Thyroid gland (tissue), 4 donors: ENCODE measurements around the gene DHX34. TPM values are rescaled to one million over a fixed set of nuclear protein-coding genes. Genes with fewer than 3 reads are reported as not detected.
"Not testable (repeated sequence)": the region's sequence is repeated elsewhere in the genome, so short reads cannot be mapped to it uniquely, and the experiment has no call there.

ENCODE experiments used
- DNase-seq, 2 donors: peaks; one replicate each; pipeline ENCODE4 v3.0.0-alpha.2; 2019
- H3K27ac ChIP-seq, 3 donors: fragments of 200-600 bp; sonication (generic); 1 replicate in 2 of 3; 2 replicates in 1 of 3; pipeline ENCODE4 v1.5.1; 2016 to 2019; ENCODE audit warnings: mild to moderate bottlenecking in 1 of 3, moderate library complexity in 1 of 3
- H3K27me3 ChIP-seq: fragments of 200-600 bp; sonication (generic); one replicate; pipeline ENCODE4 v1.5.1; 2019
- H3K36me3 ChIP-seq, 2 donors: fragments of 200-600 bp; sonication (generic); one replicate each; pipeline ENCODE4 v1.5.1; 2016 to 2019
- H3K4me1 ChIP-seq, 2 donors: fragments of 200-600 bp; sonication (generic); one replicate each; pipeline ENCODE4 v1.5.1; 2017 to 2019
- H3K4me3 ChIP-seq, 3 donors: fragments of 200-600 bp; sonication (generic); replicated peaks in 1 of 3; 1 replicate in 2 of 3; 2 replicates in 1 of 3; pipeline ENCODE4 v1.5.1; 2016; ENCODE audit warnings: mild to moderate bottlenecking in 1 of 3
- H3K9me3 ChIP-seq: fragments of 200-600 bp; sonication (generic); one replicate; pipeline ENCODE4 v1.5.1; 2017
- POLR2A ChIP-seq, 2 donors: fragments of 450-650 bp; IDR thresholded peaks; one replicate each; pipeline ENCODE4 v1.6.1; 2017; ENCODE audit warnings: antibody characterized with exemption in 2 of 2, mild to moderate bottlenecking in 2 of 2, moderate library complexity in 1 of 2
- WGBS, 2 donors: methylation state at CpG; one replicate each; pipeline ENCODE4 v1.1.5; 2017; 5-methylcytosine and 5-hydroxymethylcytosine counted together
- intact Hi-C: fragments of 100-400 bp; cut with DNase I; formaldehyde crosslinking; loops from one replicate; pipeline ENCODE4 v1.15.1; 2023
- total RNA-seq, 4 donors: library from RNA; depleted of rRNA; stranded (reverse); fragments of >200 nt; gene quantifications; one replicate each; pipeline ENCODE4 v1.2.3, GENCODE V29; 2016
- TF ChIP-seq, protein P1 (sequence below), 6 experiments: fragments of 200-600 bp in 3 of 6; fragments of 450-650 bp in 3 of 6; sonication (generic) in 3 of 6; IDR thresholded peaks; one replicate each; pipeline ENCODE4 v1.5.1; 2016 to 2019; ENCODE audit warnings: antibody characterized with exemption in 6 of 6, mild to moderate bottlenecking in 2 of 6, inconsistent platforms in 1 of 6, moderate library complexity in 1 of 6

The DHX34 gene
- total RNA-seq, 4 donors from 2014 or later: 15.2 to 20.1 (median 17.3) TPM

DNA sequence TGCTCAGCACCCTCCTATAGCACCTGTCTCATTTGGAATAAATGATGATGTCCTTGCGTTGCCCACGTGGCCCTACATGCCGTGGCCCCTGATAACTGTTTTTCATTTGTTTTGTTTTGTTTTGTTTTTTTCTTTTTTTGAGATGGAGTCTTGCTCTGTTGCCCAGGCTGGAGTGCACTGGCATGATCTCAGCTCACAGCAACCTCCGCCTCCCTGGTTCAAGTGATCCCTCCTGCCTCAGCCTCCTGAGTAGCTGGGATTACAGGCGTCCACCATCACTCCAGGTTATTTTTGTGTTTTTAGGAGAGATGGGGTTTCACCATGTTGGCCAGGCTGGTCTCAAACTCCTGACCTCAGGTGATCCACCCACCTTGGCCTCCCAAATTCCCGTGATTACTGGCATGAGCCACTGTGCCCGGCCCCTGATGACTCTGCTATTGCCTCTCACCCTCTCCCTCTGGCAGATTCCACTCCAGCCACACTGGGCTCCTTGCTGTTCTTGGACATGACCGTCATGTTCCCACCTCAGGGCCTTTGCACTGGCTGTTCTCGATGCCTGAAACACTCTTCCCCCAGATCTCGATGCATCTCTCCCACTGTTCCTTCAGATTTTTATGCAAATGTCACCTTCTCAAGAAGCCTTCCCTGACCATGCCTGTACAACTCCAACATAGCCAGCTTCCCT is 9.8 kb upstream of the DHX34 start:
- no peak for DNase-seq
- TF ChIP-seq POLR2A (IDR thresholded peaks at IDR 0.05): no peak
- TF ChIP-seq, protein P1, sequence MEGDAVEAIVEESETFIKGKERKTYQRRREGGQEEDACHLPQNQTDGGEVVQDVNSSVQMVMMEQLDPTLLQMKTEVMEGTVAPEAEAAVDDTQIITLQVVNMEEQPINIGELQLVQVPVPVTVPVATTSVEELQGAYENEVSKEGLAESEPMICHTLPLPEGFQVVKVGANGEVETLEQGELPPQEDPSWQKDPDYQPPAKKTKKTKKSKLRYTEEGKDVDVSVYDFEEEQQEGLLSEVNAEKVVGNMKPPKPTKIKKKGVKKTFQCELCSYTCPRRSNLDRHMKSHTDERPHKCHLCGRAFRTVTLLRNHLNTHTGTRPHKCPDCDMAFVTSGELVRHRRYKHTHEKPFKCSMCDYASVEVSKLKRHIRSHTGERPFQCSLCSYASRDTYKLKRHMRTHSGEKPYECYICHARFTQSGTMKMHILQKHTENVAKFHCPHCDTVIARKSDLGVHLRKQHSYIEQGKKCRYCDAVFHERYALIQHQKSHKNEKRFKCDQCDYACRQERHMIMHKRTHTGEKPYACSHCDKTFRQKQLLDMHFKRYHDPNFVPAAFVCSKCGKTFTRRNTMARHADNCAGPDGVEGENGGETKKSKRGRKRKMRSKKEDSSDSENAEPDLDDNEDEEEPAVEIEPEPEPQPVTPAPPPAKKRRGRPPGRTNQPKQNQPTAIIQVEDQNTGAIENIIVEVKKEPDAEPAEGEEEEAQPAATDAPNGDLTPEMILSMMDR (IDR thresholded peaks at IDR 0.05): no peak
- Histone ChIP-seq H3K36me3 (no peaks in the 10 kb centered on the region), H3K9me3 (no peaks in the 10 kb centered on the region), H3K4me3 (no peak overlapping the region), H3K27me3 (no peaks in the 10 kb centered on the region), H3K4me1 (peaks cover 0 to 6% of the 10 kb centered on the region in 2 donors), H3K27ac (no peak overlapping the region)
- intact Hi-C loops: no loop called here
- WGBS, 2 donors: 84 to 85% methylated on average over 10 of the region's 10 CpGs

DNA sequence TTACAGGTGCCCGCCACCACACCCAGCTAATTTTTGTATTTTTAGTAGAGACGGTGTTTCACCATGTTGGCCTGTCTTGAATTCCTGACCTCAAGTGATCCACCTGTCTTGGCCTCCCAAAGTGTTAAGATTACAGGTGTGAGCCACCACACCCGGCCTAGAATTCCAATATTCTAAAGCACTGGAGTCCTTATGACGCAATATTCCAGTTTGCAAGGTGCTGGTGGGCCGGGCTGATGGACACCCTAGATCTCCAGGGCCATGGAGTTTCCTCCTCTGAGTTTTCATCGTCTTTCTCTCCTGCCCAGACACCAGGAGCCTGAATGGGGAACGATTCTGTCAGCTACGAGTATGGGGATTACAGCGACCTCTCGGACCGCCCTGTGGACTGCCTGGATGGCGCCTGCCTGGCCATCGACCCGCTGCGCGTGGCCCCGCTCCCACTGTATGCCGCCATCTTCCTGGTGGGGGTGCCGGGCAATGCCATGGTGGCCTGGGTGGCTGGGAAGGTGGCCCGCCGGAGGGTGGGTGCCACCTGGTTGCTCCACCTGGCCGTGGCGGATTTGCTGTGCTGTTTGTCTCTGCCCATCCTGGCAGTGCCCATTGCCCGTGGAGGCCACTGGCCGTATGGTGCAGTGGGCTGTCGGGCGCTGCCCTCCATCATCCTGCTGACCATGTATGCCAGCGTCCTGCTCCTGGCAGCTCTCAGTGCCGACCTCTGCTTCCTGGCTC is 8.5 kb upstream of the DHX34 start:
- TF ChIP-seq POLR2A (IDR thresholded peaks at IDR 0.05): no peak
- TF ChIP-seq, protein P1 (IDR thresholded peaks at IDR 0.05): no peak
- Histone ChIP-seq H3K36me3 (no peaks in the 10 kb centered on the region), H3K27me3 (no peaks in the 10 kb centered on the region), H3K27ac (no peak overlapping the region), H3K9me3 (no peaks in the 10 kb centered on the region), H3K4me3 (no peak overlapping the region), H3K4me1 (peaks cover 0 to 6% of the 10 kb centered on the region in 2 donors)
- WGBS, 2 donors: 93 to 96% methylated on average over 26 to 29 of the region's 29 CpGs
- DNase-seq: no peak
- intact Hi-C loops: no loop called here

DNA sequence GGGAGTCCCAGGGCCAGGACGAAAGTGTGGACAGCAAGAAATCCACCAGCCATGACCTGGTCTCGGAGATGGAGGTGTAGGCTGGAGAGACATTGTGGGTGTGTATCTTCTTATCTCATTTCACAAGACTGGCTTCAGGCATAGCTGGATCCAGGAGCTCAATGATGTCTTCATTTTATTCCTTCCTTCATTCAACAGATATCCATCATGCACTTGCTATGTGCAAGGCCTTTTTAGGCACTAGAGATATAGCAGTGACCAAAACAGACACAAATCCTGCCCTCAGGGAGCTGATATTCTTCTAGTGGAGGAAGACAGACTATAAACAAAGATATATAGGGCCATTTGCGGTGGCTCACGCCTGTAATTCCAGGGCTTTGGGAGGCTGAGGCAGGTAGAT is 7.4 kb upstream of the DHX34 start:
- no peak for TF ChIP-seq POLR2A (IDR thresholded peaks at IDR 0.05)
- TF ChIP-seq, protein P1 (IDR thresholded peaks at IDR 0.05): no peak
- 95 to 96% methylated on average over 4 of the region's 4 CpGs for WGBS, 2 donors
- Histone ChIP-seq H3K9me3 (no peaks in the 10 kb centered on the region), H3K4me1 (peaks cover 0 to 2% of the 10 kb centered on the region in 2 donors), H3K36me3 (no peaks in the 10 kb centered on the region), H3K27me3 (no peaks in the 10 kb centered on the region), H3K27ac (no peak overlapping the region), H3K4me3 (no peak overlapping the region)
- DNase-seq: no peak
- intact Hi-C loops: no loop called here

DNA sequence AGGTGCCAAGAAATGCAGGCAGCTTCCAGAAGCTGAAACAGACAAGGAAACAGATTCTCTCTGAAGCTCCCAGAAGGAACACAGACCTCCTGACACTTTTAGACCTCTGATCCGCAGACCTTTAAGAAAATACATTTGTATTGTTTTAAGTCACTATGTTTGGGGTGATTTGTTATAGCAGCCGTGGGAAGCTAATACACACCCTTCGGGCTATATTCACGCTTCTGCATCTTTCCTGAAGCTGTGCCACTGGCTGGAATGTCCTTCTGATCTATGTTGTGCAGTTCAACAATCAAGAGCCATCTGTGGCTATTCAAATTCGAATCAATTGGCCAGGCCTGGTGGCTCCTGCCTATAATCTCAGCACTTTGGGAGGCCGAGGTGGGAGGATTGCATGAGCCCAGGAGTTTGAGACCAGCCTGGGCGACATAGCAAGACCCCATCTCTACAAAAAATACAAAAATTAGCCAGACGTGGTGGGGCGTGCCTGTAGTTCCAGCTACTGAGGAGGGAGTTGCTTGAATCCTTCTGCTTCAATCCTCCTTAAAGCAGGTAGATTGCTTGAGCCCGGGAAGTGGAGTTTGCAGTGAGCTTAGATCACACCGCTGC is 5.8 kb upstream of the DHX34 start:
- 86 to 88% methylated on average over 11 of the region's 11 CpGs for WGBS, 2 donors
- no peak for DNase-seq
- Histone ChIP-seq H3K27ac (no peak overlapping the region), H3K27me3 (no peaks in the 10 kb centered on the region), H3K4me1 (no peaks in the 10 kb centered on the region), H3K4me3 (no peak overlapping the region), H3K36me3 (no peaks in the 10 kb centered on the region), H3K9me3 (no peaks in the 10 kb centered on the region)
- TF ChIP-seq, protein P1 (IDR thresholded peaks at IDR 0.05): no peak
- TF ChIP-seq POLR2A (IDR thresholded peaks at IDR 0.05): no peak
- intact Hi-C loops: no loop called here

DNA sequence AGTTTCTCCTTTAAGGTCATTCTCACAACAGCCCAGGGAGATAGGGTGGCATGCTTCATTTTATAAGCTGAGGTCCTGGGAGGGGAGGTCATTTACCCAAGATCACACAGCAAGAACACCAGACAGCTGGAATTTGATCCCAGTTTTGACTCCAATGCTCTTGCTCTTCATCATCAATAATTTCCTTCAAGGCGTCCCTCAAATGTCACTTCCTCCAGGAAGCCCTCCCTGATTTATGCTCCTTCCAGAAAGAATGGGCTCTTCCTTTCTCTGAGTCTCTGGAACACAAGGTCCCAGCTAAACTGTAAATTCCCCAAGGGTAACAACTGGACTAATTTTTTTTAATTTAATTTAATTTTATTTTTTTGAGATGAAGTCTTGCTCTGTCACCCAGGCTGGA is 4.7 kb upstream of the DHX34 start:
- Histone ChIP-seq H3K36me3 (no peaks in the 10 kb centered on the region), H3K9me3 (no peaks in the 10 kb centered on the region), H3K27ac (no peak overlapping the region), H3K27me3 (no peaks in the 10 kb centered on the region), H3K4me1 (peaks cover 0 to 4% of the 10 kb centered on the region in 2 donors), H3K4me3 (no peak overlapping the region)
- no peak for DNase-seq
- WGBS, 2 donors: 90 to 92% methylated on average over 1 of the region's 1 CpG
- TF ChIP-seq, protein P1 (IDR thresholded peaks at IDR 0.05): no peak
- no peak for TF ChIP-seq POLR2A (IDR thresholded peaks at IDR 0.05)
- intact Hi-C loops: no loop called here

DNA sequence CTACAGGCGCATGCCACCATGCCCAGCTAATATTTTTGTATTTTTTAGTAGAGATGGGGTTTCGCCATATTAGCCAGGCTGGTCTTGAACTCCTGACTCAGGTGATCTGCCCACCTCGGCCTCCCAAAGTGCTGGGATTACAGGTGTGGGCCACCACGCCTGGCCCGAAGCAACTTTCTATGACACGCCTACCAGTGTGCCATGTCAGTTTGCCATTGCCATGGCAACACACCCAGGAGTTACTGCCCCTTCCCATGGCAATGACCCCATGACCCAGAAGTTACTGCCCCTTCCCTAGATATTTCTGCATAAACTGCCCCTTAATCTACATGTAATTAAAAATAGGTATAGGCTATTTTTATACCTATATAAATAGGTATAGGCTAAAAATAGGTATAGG is 3.1 kb upstream of the DHX34 start:
- H3K4me3 ChIP-seq, H3K27me3 ChIP-seq, H3K9me3 ChIP-seq, H3K36me3 ChIP-seq, DNase-seq, intact Hi-C loops, H3K27ac ChIP-seq: not testable (repeated sequence)
- H3K4me1 ChIP-seq: peaks cover 7 to 13% of the 10 kb centered on the region in 2 donors
- WGBS, 2 donors: 93% methylated on average over 6 of the region's 6 CpGs
